H1 (cell line): ENCODE results near the gene ENAH. TPM values are rescaled to one million over a fixed set of nuclear protein-coding genes. Genes with fewer than 3 reads are reported as not detected.

Source experiments
- CTCF ChIA-PET: fragments of 300-600 bp; sonication (Branson Sonifier 250); formaldehyde crosslinking; loops from one replicate; lab custom pipeline; 2021; ENCODE audit not compliant: partially characterized antibody; lab: Charles Lee
- POLR2A ChIA-PET: fragments of 300-600 bp; sonication (Branson Sonifier 250); formaldehyde crosslinking; loops from one replicate; lab custom pipeline; 2021; ENCODE audit warnings: inconsistent platforms; ENCODE audit not compliant: partially characterized antibody; lab: Charles Lee
- DNase-seq, 2 experiments: peaks; one replicate each; pipeline versions ENCODE4 v3.0.0 to v3.0.0-alpha.2; 2010 to 2022; ENCODE audit warnings: low spot score in 2 of 2, low read depth in 1 of 2, mixed read lengths in 1 of 2
- FAIRE-seq: peaks from 2 replicates; lab custom pipeline; 2011; peaks lifted over from hg19 to GRCh38; lab: Jason Lieb, UNC
- H2AFZ ChIP-seq: 2 replicates; pipeline ENCODE4 v1.8.1; 2012; ENCODE audit warnings: low read length, inconsistent platforms
- H2AK5ac ChIP-seq: 2 replicates; pipeline ENCODE4 v1.6.1; 2013; ENCODE audit warnings: low read depth, low read length
- H2BK120ac ChIP-seq: replicated peaks from 2 replicates; pipeline ENCODE3; 2013; ENCODE audit warnings: low read depth, low read length, inconsistent platforms
- H2BK12ac ChIP-seq: 2 replicates; pipeline ENCODE4 v1.6.1; 2013; ENCODE audit warnings: low read depth, low read length
- H2BK15ac ChIP-seq: 2 replicates; pipeline ENCODE4 v1.6.1; 2013; ENCODE audit warnings: low read length
- H2BK20ac ChIP-seq: 2 replicates; pipeline ENCODE4 v1.6.1; 2013; ENCODE audit warnings: low read length
- H2BK5ac ChIP-seq: 2 replicates; pipeline ENCODE4 v1.6.1; 2013; ENCODE audit warnings: low read depth, low read length
- H3K14ac ChIP-seq: 2 replicates; pipeline ENCODE4 v1.6.1; 2013; ENCODE audit warnings: inconsistent platforms; ENCODE audit not compliant: insufficient read length
- H3K18ac ChIP-seq: 2 replicates; pipeline ENCODE4 v1.6.1; 2013; ENCODE audit warnings: low read length; ENCODE audit errors: extremely low read depth
- H3K23ac ChIP-seq: 2 replicates; pipeline ENCODE4 v1.6.1; 2013; ENCODE audit warnings: inconsistent platforms; ENCODE audit not compliant: insufficient read length
- H3K23me2 ChIP-seq: 2 replicates; pipeline ENCODE4 v1.6.1; 2013; ENCODE audit warnings: low read depth, low read length
- H3K27ac ChIP-seq: 2 replicates; pipeline ENCODE4 v1.6.1; 2011; ENCODE audit warnings: low read depth, low read length, inconsistent platforms
- H3K27me3 ChIP-seq, 4 experiments: replicated peaks in 1 of 4; 1 replicate in 1 of 4; 2 replicates in 3 of 4; pipeline versions ENCODE4 v1.6.1 to v1.8.1; 2011 to 2013; ENCODE audit warnings: low read length in 3 of 4, mild to moderate bottlenecking in 3 of 4, inconsistent platforms in 2 of 4, mixed read lengths in 2 of 4, moderate library complexity in 1 of 4; ENCODE audit not compliant: control insufficient read depth in 3 of 4, insufficient read depth in 3 of 4; ENCODE audit errors: extremely low read depth in 1 of 4
- H3K36me3 ChIP-seq, 4 experiments: 2 replicates each; pipeline versions ENCODE4 v1.6.1 to v1.8.1; 2011 to 2013; ENCODE audit warnings: mild to moderate bottlenecking in 4 of 4, low read length in 3 of 4, moderate library complexity in 2 of 4, control low read depth in 1 of 4, inconsistent platforms in 1 of 4; ENCODE audit not compliant: insufficient read depth in 4 of 4, control insufficient read depth in 2 of 4
- H3K4ac ChIP-seq: replicated peaks from 2 replicates; pipeline ENCODE3; 2013; ENCODE audit warnings: low read length, low read depth, mixed read lengths, inconsistent platforms; ENCODE audit not compliant: insufficient read length
- H3K4me1 ChIP-seq, 4 experiments: replicated peaks in 1 of 4; 1 replicate in 1 of 4; 2 replicates in 3 of 4; pipeline versions ENCODE4 v1.6.1 to v1.8.1; 2011 to 2013; ENCODE audit warnings: low read length in 3 of 4, inconsistent platforms in 2 of 4, mixed read lengths in 1 of 4; ENCODE audit not compliant: insufficient read depth in 4 of 4, control insufficient read depth in 3 of 4
- H3K4me2 ChIP-seq, 2 experiments: 2 replicates each; pipeline versions ENCODE4 v1.6.1 to v1.8.1; 2011 to 2013; ENCODE audit warnings: low read depth in 2 of 2, low read length in 2 of 2, control low read depth in 1 of 2, inconsistent platforms in 1 of 2, mild to moderate bottlenecking in 1 of 2; ENCODE audit not compliant: insufficient read depth in 1 of 2
- H3K4me3 ChIP-seq, 4 experiments: fragments of 200-600, 300-600 bp in 1 of 4; sonication (generic), shearing (Covaris generic), sonication (Bioruptor Twin) in 1 of 4; 2 replicates each; pipeline versions ENCODE4 v1.5.1 to v1.8.1; 2011 to 2016; ENCODE audit warnings: low read length in 4 of 4, low read depth in 3 of 4, control low read depth in 2 of 4, inconsistent platforms in 2 of 4, mild to moderate bottlenecking in 2 of 4, mixed read lengths in 1 of 4, moderate library complexity in 1 of 4; ENCODE audit not compliant: insufficient read depth in 2 of 4; ENCODE audit errors: extremely low read depth in 1 of 4
- H3K56ac ChIP-seq: replicated peaks from 2 replicates; pipeline ENCODE3; 2013; ENCODE audit warnings: low read depth, mild to moderate bottlenecking, mixed read lengths, low read length, inconsistent platforms; ENCODE audit not compliant: insufficient read length
- H3K79me1 ChIP-seq: 2 replicates; pipeline ENCODE4 v1.6.1; 2013; ENCODE audit warnings: low read depth, low read length, control low read depth
- H3K79me2 ChIP-seq, 2 experiments: 2 replicates each; pipeline versions ENCODE4 v1.6.1 to v1.8.1; 2012 to 2013; ENCODE audit warnings: low read length in 2 of 2, mild to moderate bottlenecking in 2 of 2, inconsistent platforms in 1 of 2; ENCODE audit not compliant: insufficient read depth in 2 of 2, control insufficient read depth in 1 of 2
- H3K9ac ChIP-seq, 4 experiments: replicated peaks in 1 of 4; 1 replicate in 1 of 4; 2 replicates in 3 of 4; pipeline versions ENCODE4 v1.6.1 to v1.8.1; 2011 to 2013; ENCODE audit warnings: low read depth in 3 of 4, low read length in 3 of 4, control low read depth in 2 of 4, mild to moderate bottlenecking in 2 of 4, moderate library complexity in 2 of 4, inconsistent platforms in 1 of 4; ENCODE audit errors: extremely low read depth in 1 of 4
- H3K9me3 ChIP-seq, 2 experiments: 2 replicates each; pipeline versions ENCODE4 v1.6.1 to v1.8.1; 2012 to 2013; ENCODE audit warnings: mild to moderate bottlenecking in 2 of 2, moderate library complexity in 2 of 2, control low read depth in 1 of 2, inconsistent platforms in 1 of 2, low read depth in 1 of 2, low read length in 1 of 2, mixed read lengths in 1 of 2; ENCODE audit not compliant: insufficient read depth in 2 of 2
- H4K20me1 ChIP-seq, 2 experiments: replicated peaks in 1 of 2; 2 replicates each; pipeline versions ENCODE3 to v1.8.1; 2011 to 2013; ENCODE audit warnings: inconsistent platforms in 2 of 2, low read length in 2 of 2, mild to moderate bottlenecking in 1 of 2; ENCODE audit not compliant: insufficient read depth in 2 of 2, control insufficient read depth in 1 of 2
- H4K5ac ChIP-seq: 2 replicates; pipeline ENCODE4 v1.6.1; 2013; ENCODE audit warnings: low read length, low read depth, mixed read lengths, inconsistent platforms; ENCODE audit not compliant: insufficient read length
- H4K8ac ChIP-seq: 2 replicates; pipeline ENCODE4 v1.8.0; 2013; ENCODE audit warnings: mild to moderate bottlenecking, moderate library complexity, low read length, inconsistent platforms; ENCODE audit not compliant: insufficient read depth; ENCODE audit errors: extremely low read depth
- H4K91ac ChIP-seq: replicated peaks from 2 replicates; pipeline ENCODE3; 2013; ENCODE audit warnings: low read length, mixed read lengths, inconsistent platforms; ENCODE audit not compliant: insufficient read length
- CREB1 ChIP-seq: IDR thresholded peaks from 2 replicates; pipeline ENCODE4 v1.6.1; 2012; ENCODE audit warnings: inconsistent platforms
- NRF1 ChIP-seq: IDR thresholded peaks from 2 replicates; pipeline ENCODE4 v1.6.1; 2011; ENCODE audit warnings: mild to moderate bottlenecking, low read depth, low read length, improper control_type of control experiment
- WGBS, 2 experiments: shearing (Covaris generic) in 1 of 2; methylation state at CpG; one replicate each; pipeline versions ENCODE4 v1.1.6 to v1.1.7; 2013 to 2015; ENCODE audit warnings: low lambda C conversion rate in 2 of 2, mixed read lengths in 2 of 2, inconsistent platforms in 1 of 2, low coverage in 1 of 2, missing lambda C conversion rate in 1 of 2; ENCODE audit not compliant: insufficient replicate concordance in 2 of 2, insufficient coverage in 1 of 2, insufficient read length in 1 of 2; ENCODE audit errors: extremely low coverage in 1 of 2, missing lambda C conversion rate in 1 of 2; 5-methylcytosine and 5-hydroxymethylcytosine counted together
- polyA plus RNA-seq, 7 experiments: library from polyadenylated mRNA; depleted of rRNA in 3 of 7; stranded (reverse) in 5 of 7; unstranded in 2 of 7; fragments of >200 nt in 5 of 7; fragments of 200-250 nt in 2 of 7; gene quantifications; 1 replicate in 5 of 7; 2 replicates in 1 of 7; 4 replicates in 1 of 7; pipeline versions ENCODE4 v1.2.1 to v1.2.3, GENCODE V29; 2011 to 2013; ENCODE audit warnings: missing spikeins in 2 of 7, mixed read lengths in 2 of 7
- total RNA-seq: library from RNA; stranded (reverse); fragmentation: NEBNext Ultra II Directional; extraction: Animal tissue kit (Norgen Biotek cat#: 25700); gene quantifications from 2 replicates; pipeline ENCODE4 v1.2.1, GENCODE V29; 2021

ENAH gene
- total and polyA plus RNA-seq, 2 of the 8 experiments (the other 6 are each of a cell fraction or from before 2014, with no cell fraction given): 39.1 to 335 TPM

DNA sequence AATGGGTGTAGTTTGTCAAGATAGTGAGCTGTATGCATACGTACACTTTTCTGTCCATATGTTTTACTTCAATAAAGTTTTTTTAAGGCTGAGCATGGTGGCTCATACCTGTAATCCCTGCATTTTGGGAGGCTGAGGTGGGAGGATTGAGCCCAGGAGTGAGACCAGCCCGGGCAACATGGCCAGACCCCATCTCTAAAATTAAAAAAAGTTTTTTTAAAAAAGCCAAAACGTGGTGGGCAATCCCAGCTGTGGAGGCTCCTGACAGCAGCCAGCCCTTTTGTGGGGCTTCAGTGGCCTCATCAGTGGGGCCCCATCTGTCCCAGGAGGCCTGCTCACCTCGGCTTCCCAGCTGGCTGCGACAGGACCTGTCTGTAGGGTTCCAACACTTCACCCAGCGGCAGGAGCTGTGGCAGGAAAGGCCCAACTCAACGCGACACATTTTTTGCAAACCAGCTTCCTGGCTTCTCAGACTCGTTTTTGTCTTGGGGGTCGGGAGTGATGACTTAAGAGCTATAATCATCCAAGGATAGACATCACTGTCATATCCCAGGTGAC is 168.2 kb downstream of the ENAH start:
- Histone ChIP-seq H3K36me3 (no peaks in the 10 kb centered on the region), H3K23me2 (no peaks in the 10 kb centered on the region), H4K8ac (no peak overlapping the region), H2BK120ac (no peak overlapping the region), H3K9ac (no peak overlapping the region), H3K56ac (no peak overlapping the region), H3K14ac (no peak overlapping the region), H2AK5ac (no peak overlapping the region), H2BK12ac (no peak overlapping the region), H3K79me2 (no peaks in the 10 kb centered on the region), H3K4ac (no peak overlapping the region), H3K9me3 (no peaks in the 10 kb centered on the region), H3K4me3 (no peak overlapping the region), H3K4me1 (peaks cover 0 to 2% (median under 1%) of the 10 kb centered on the region in 4 experiments; a peak in 2 of 7 replicates), H3K23ac (no peak overlapping the region), H2BK15ac (0 out of 2 replicates have a peak overlapping the region, but pooled peaks have one; percentile 21), H4K20me1 (no peaks in the 10 kb centered on the region), H3K27me3 (no peaks in the 10 kb centered on the region), H2BK20ac (no peak overlapping the region), H3K79me1 (no peaks in the 10 kb centered on the region), H2AFZ (no peak overlapping the region), H4K91ac (no peak overlapping the region), H2BK5ac (no peak overlapping the region), H3K4me2 (no peak overlapping the region), H3K18ac (no peak overlapping the region), H4K5ac (no peak overlapping the region), H3K27ac (no peak overlapping the region)
- ChIA-PET POLR2A (interaction anchor here (0.8 to 1.6 kb wide), 5 partner anchors 122 to 331 kb away, joined by 3 to 6 read pairs (median 3); partner anchors contain the start of gene SRP9), CTCF (interaction anchor here (0.6 to 18.7 kb wide), 14 partner anchors 9 to 456 kb away, joined by 3 to 229 read pairs (median 4); partner anchors contain the start of gene LEFTY2)
- TF ChIP-seq CREB1: no peak
- no peak for TF ChIP-seq NRF1
- peak in 1 of 2 experiments; percentile 43 for DNase-seq
- WGBS, 2 experiments: 84% methylated on average over 10 of the region's 10 CpGs; no CpG with 5 or more reads in 1 of the 2 experiments
- no peak for FAIRE-seq
